Colonic mucosa (tissue), 4 donors: ENCODE data around the gene TXK. TPM values are rescaled to one million over a fixed set of nuclear protein-coding genes. Genes with fewer than 3 reads are reported as not detected.

ENCODE experiments used
- DNase-seq: peaks from one replicate; pipeline ENCODE4 v3.0.0-alpha.2; 2020
- H3K27ac ChIP-seq: fragments of 200-600 bp; one replicate; pipeline ENCODE4 v1.8.0; 2021
- H3K27me3 ChIP-seq: fragments of 200-600 bp; one replicate; pipeline ENCODE4 v1.8.0; 2021
- H3K36me3 ChIP-seq: fragments of 200-600 bp; one replicate; pipeline ENCODE4 v1.8.0; 2021
- H3K4me1 ChIP-seq: fragments of 200-600 bp; one replicate; pipeline ENCODE4 v1.8.0; 2021; ENCODE audit warnings: mild to moderate bottlenecking
- H3K4me3 ChIP-seq: fragments of 200-600 bp; one replicate; pipeline ENCODE4 v1.8.0; 2021
- H3K9ac ChIP-seq, 2 donors: one replicate each; pipeline ENCODE4 v1.7.0; 2013; ENCODE audit warnings: control low read depth in 2 of 2, low read depth in 2 of 2, low read length in 2 of 2
- H3K9me3 ChIP-seq: fragments of 200-600 bp; one replicate; pipeline ENCODE4 v1.8.0; 2021
- CTCF ChIP-seq: fragments of 200-600 bp; IDR thresholded peaks from one replicate; pipeline ENCODE4 v1.8.0; 2022; ENCODE audit warnings: antibody characterized with exemption, mild to moderate bottlenecking
- intact Hi-C: fragments of 100-400 bp; cut with DNase I; formaldehyde crosslinking; loops from one replicate; pipeline ENCODE4 v1.14.1; 2022
- total RNA-seq, 2 donors: library from RNA; stranded (reverse); fragmentation: NEBNext Ultra II Directional in 1 of 2; extraction: Animal tissue kit (Norgen Biotek cat#: 25700) in 1 of 2; gene quantifications; one replicate each; pipeline ENCODE4 v1.2.1, GENCODE V29; 2021
- donor health status: healthy.
- donor health status: DM: no; HTN: no; CAD: no.
- donor health status: DM: no; HTN: no; CAD: no.

TXK gene
- total RNA-seq, 2 donors from 2014 or later = 0.57 to 0.72 TPM

DNA sequence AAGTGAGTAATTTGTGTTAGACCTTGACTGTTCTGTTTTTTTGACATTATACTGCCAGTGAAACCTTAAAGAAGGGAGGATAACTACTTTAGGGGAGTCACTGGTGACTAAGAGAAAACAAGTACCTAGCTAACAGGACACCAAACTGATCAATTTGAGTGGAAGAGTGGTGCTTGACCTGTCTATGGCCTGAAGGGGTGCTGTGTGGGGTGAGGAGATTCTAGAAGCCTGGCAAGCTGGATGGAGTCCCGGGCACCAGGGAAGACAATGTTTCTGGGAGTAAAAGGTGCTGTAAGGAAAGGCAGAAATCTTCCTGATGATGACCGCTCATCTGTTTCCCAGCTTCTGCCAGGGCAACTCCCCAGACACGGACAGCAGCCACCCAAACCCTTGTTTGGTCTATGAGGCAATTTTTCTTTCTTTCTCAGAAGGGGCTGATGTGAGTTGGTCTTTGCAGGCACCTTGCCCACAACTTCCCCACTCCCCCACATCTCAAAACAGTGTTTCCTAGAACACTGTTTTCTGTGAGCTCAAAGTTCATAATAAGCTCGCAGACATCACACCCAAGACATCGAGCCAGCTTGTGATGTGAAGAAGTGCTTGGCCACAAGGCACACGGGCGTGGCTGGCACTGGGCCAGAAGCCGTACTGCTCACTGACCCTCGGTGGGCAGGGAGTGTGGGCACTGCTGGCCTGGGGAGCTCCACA, 4.6 kb downstream of the TXK start:
- DNase-seq = peak; percentile 31
- no peak for TF ChIP-seq CTCF
- no peak overlapping the region for H3K27ac ChIP-seq

GRCh38 chr4:48127682-48128404, 6.2 kb downstream of the TXK start:
- Histone ChIP-seq H3K9me3 (no peaks in the 10 kb centered on the region), H3K27ac (no peak overlapping the region), H3K27me3 (no peaks in the 10 kb centered on the region), H3K36me3 (no peaks in the 10 kb centered on the region), H3K4me3 (no peak overlapping the region), H3K9ac (no peak overlapping the region), H3K4me1 (no peaks in the 10 kb centered on the region)
- peak; percentile 70 for DNase-seq
- TF ChIP-seq CTCF = peak; percentile 35
- intact Hi-C loops = no loop called here

More for the DNA sequence above, 4.6 kb downstream of the TXK start:
- Histone ChIP-seq H3K4me3 (no peak overlapping the region), H3K27me3 (no peaks in the 10 kb centered on the region), H3K36me3 (no peaks in the 10 kb centered on the region), H3K4me1 (no peaks in the 10 kb centered on the region), H3K9me3 (no peaks in the 10 kb centered on the region), H3K9ac (no peak overlapping the region)
- intact Hi-C loops = no loop called here

GRCh38 chr4:48127231-48127630, 6.8 kb downstream of the TXK start:
- no peak for TF ChIP-seq CTCF
- H3K9ac ChIP-seq = no peak overlapping the region

DNA sequence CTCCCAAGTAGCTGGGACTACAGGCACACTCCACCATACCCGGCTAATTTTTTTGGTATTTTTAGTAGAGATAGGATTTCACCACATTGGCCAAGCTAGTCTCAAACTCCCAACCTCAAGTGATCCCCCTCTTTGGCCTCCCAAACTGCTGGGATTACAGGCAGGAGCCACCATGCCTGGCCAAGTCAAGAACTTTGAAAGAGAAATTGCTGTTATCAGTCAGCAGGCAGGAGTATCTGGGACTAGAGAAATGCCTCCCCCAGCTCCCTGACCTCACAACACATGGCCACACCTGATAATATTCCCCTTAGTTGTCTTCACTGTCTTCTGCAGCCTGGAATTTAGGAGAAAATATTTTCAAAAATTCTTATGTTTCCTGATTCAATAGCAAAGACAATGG, 7.4 kb downstream of the TXK start:
- Histone ChIP-seq H3K27me3 (no peaks in the 10 kb centered on the region), H3K9me3 (no peaks in the 10 kb centered on the region), H3K9ac (no peak overlapping the region), H3K27ac (no peak overlapping the region), H3K36me3 (no peaks in the 10 kb centered on the region), H3K4me1 (no peaks in the 10 kb centered on the region), H3K4me3 (no peak overlapping the region)
- no peak for DNase-seq
- intact Hi-C loops = no loop called here
- no peak for TF ChIP-seq CTCF

More at GRCh38 chr4:48127231-48127630, 6.8 kb downstream of the TXK start:
- no peaks in the 10 kb centered on the region for H3K9me3 ChIP-seq
- no peaks in the 10 kb centered on the region for H3K4me1 ChIP-seq
- no peak for DNase-seq
- no peaks in the 10 kb centered on the region for H3K36me3 ChIP-seq
- H3K27me3 ChIP-seq = no peaks in the 10 kb centered on the region
- intact Hi-C loops = no loop called here
- H3K4me3 ChIP-seq = no peak overlapping the region
- H3K27ac ChIP-seq = no peak overlapping the region

GRCh38 chr4:48124870-48125269, 9.2 kb downstream of the TXK start:
- Histone ChIP-seq H3K4me3 (no peak overlapping the region), H3K4me1 (no peaks in the 10 kb centered on the region), H3K27me3 (no peaks in the 10 kb centered on the region), H3K36me3 (no peaks in the 10 kb centered on the region), H3K27ac (no peak overlapping the region), H3K9me3 (no peaks in the 10 kb centered on the region), H3K9ac (no peak overlapping the region)
- TF ChIP-seq CTCF = no peak
- DNase-seq = no peak
- intact Hi-C loops = no loop called here
